Natural killer cell (primary cell): Measurements from ENCODE around the gene THEMIS. TPM values are rescaled to one million over a fixed set of nuclear protein-coding genes. Genes with fewer than 3 reads are reported as not detected.

ENCODE experiments used
- ATAC-seq, 3 donors: fragments of 150-1000 bp in 2 of 3; fragments of 200-7000 bp in 1 of 3; cut with Tn5 transposase; 1 replicate in 1 of 3; 2 replicates in 2 of 3; pipeline ENCODE4 v1.10.0; 2021; ENCODE audit warnings: mild to moderate bottlenecking in 2 of 3, moderate library complexity in 2 of 3
- DNase-seq, 2 donors: peaks; one replicate each; pipeline versions ENCODE4 v3.0.0 to v3.0.0-alpha.2; 2013 to 2021; ENCODE audit warnings: mixed read lengths in 1 of 2
- H3K27ac ChIP-seq: one replicate; pipeline ENCODE4 v1.5.1; 2013; ENCODE audit warnings: mild to moderate bottlenecking, low read length
- H3K27me3 ChIP-seq: one replicate; pipeline ENCODE4 v1.6.1; 2013; ENCODE audit warnings: low read length; ENCODE audit not compliant: control insufficient read depth, insufficient read depth
- H3K36me3 ChIP-seq: one replicate; pipeline ENCODE4 v1.6.1; 2013; ENCODE audit warnings: low read length; ENCODE audit not compliant: control insufficient read depth, insufficient read depth
- H3K4me1 ChIP-seq: one replicate; pipeline ENCODE4 v1.6.1; 2013; ENCODE audit warnings: low read length; ENCODE audit not compliant: control insufficient read depth, insufficient read depth
- H3K4me3 ChIP-seq: one replicate; pipeline ENCODE4 v1.5.1; 2013; ENCODE audit warnings: low read length
- H3K9me3 ChIP-seq: one replicate; pipeline ENCODE4 v1.6.1; 2013; ENCODE audit warnings: low read length; ENCODE audit not compliant: control insufficient read depth, insufficient read depth
- H3K27ac Mint-ChIP-seq, 2 donors: one replicate each; pipeline ENCODE4 v1.8.0; 2022; ENCODE audit warnings: mild to moderate bottlenecking in 2 of 2, mixed read lengths in 2 of 2, moderate library complexity in 1 of 2
- H3K27me3 Mint-ChIP-seq, 2 donors: one replicate each; pipeline ENCODE4 v1.8.0; 2022; ENCODE audit warnings: low read depth in 2 of 2, mixed read lengths in 2 of 2
- H3K36me3 Mint-ChIP-seq: one replicate; pipeline ENCODE4 v1.8.0; 2022; ENCODE audit warnings: mixed read lengths
- H3K4me1 Mint-ChIP-seq, 2 donors: one replicate each; pipeline ENCODE4 v1.8.0; 2022; ENCODE audit warnings: mixed read lengths in 2 of 2
- H3K4me3 Mint-ChIP-seq: one replicate; pipeline ENCODE4 v1.8.0; 2022; ENCODE audit warnings: mild to moderate bottlenecking, moderate library complexity, mixed read lengths
- H3K9me3 Mint-ChIP-seq, 2 donors: one replicate each; pipeline ENCODE4 v1.8.0; 2022; ENCODE audit warnings: mixed read lengths in 2 of 2
- WGBS: methylation state at CpG from one replicate; pipeline ENCODE4 v1.1.7; 2013; ENCODE audit warnings: missing lambda C conversion rate; ENCODE audit not compliant: insufficient coverage; 5-methylcytosine and 5-hydroxymethylcytosine counted together
- intact Hi-C: fragments of 100-400 bp; cut with micrococcal nuclease; formaldehyde crosslinking; loops from one replicate; pipeline ENCODE4 v1.14.2; 2022
- total RNA-seq, 4 donors: library from RNA; stranded (reverse); fragments of 120-200 nt in 1 of 4; gene quantifications; one replicate each; pipeline versions ENCODE4 v1.2.3 to v1.2.4, GENCODE V29; 2013 to 2022
- TF ChIP-seq, protein P1 (sequence below): fragments of 200-600 bp; IDR thresholded peaks from one replicate; pipeline ENCODE4 v1.8.0; 2022; ENCODE audit warnings: antibody characterized with exemption

Gene THEMIS
- total RNA-seq, 3 donors from 2014 or later (not counting 1 experiment from before 2014, with no cell fraction given), result 0.82 to 11.7 (median 1.7) TPM

GRCh38 chr6:127854009-127854408, 46.8 kb downstream of the THEMIS start:
- H3K27ac Mint-ChIP-seq, result no peak overlapping the region
- DNase-seq, result peak in 1 of 2 donors; percentile 25
- no peaks in the 10 kb centered on the region for H3K9me3 Mint-ChIP-seq
- Histone ChIP-seq H3K27me3 (no peaks in the 10 kb centered on the region), H3K36me3 (no peaks in the 10 kb centered on the region), H3K27ac (no peak overlapping the region), H3K4me3 (no peak overlapping the region), H3K9me3 (no peaks in the 10 kb centered on the region), H3K4me1 (no peaks in the 10 kb centered on the region)
- ATAC-seq, result no peak
- H3K4me3 Mint-ChIP-seq, result no peak overlapping the region
- H3K4me1 Mint-ChIP-seq, result peaks cover 4 to 6% of the 10 kb centered on the region in 2 donors
- WGBS, result 90% methylated on average over 1 of the region's 1 CpG
- intact Hi-C loops, result loop anchor here (10.0 kb wide), 1 partner anchor 121 kb away; no protein-coding TSS in a partner anchor
- peaks cover 0 to 9% of the 10 kb centered on the region in 2 donors for H3K27me3 Mint-ChIP-seq
- no peaks in the 10 kb centered on the region for H3K36me3 Mint-ChIP-seq
- TF ChIP-seq, protein P1, sequence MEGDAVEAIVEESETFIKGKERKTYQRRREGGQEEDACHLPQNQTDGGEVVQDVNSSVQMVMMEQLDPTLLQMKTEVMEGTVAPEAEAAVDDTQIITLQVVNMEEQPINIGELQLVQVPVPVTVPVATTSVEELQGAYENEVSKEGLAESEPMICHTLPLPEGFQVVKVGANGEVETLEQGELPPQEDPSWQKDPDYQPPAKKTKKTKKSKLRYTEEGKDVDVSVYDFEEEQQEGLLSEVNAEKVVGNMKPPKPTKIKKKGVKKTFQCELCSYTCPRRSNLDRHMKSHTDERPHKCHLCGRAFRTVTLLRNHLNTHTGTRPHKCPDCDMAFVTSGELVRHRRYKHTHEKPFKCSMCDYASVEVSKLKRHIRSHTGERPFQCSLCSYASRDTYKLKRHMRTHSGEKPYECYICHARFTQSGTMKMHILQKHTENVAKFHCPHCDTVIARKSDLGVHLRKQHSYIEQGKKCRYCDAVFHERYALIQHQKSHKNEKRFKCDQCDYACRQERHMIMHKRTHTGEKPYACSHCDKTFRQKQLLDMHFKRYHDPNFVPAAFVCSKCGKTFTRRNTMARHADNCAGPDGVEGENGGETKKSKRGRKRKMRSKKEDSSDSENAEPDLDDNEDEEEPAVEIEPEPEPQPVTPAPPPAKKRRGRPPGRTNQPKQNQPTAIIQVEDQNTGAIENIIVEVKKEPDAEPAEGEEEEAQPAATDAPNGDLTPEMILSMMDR, result no peak

DNA sequence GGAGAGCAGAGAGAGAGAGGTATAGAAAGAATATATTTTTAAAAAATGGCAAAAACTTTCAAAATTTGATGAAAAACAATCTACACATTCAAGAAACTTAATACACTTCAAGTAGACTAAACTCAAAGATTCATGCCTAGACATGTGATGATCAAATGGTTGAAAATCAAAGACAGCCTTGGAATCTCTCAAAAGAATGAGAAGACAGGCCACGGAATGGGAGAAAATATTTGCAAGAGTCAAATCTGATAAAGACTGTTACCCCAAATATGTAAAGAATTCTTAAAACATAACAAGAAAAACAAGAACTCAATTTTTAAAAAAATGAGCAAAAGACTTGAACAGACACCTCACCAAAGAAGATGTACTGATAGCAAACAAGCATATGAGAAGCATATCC, 49.7 kb downstream of the THEMIS start:
- Mint-ChIP-seq H3K36me3 (no peaks in the 10 kb centered on the region), H3K4me1 (no peaks in the 10 kb centered on the region), H3K27me3 (peaks cover 0 to 9% of the 10 kb centered on the region in 2 donors), H3K27ac (no peak overlapping the region), H3K9me3 (no peaks in the 10 kb centered on the region), H3K4me3 (no peak overlapping the region)
- Histone ChIP-seq H3K9me3 (no peaks in the 10 kb centered on the region), H3K27me3 (no peaks in the 10 kb centered on the region), H3K27ac (no peak overlapping the region), H3K4me3 (no peak overlapping the region), H3K4me1 (no peaks in the 10 kb centered on the region), H3K36me3 (no peaks in the 10 kb centered on the region)
- DNase-seq, result no peak
- ATAC-seq, result no peak
- TF ChIP-seq, protein P1, result no peak
- WGBS, result no CpG with 5 or more reads among the region's 1 CpG
- intact Hi-C loops, result loop anchor here (10.0 kb wide), 1 partner anchor 124 kb away; no protein-coding TSS in a partner anchor

GRCh38 chr6:127845242-127845641, 55.6 kb downstream of the THEMIS start:
- TF ChIP-seq, protein P1, result no peak
- Histone ChIP-seq H3K9me3 (no peaks in the 10 kb centered on the region), H3K27ac (no peak overlapping the region), H3K4me1 (no peaks in the 10 kb centered on the region), H3K4me3 (no peak overlapping the region), H3K27me3 (no peaks in the 10 kb centered on the region), H3K36me3 (no peaks in the 10 kb centered on the region)
- intact Hi-C loops, result no loop called here
- Mint-ChIP-seq H3K27ac (no peak overlapping the region), H3K9me3 (no peaks in the 10 kb centered on the region), H3K36me3 (no peaks in the 10 kb centered on the region), H3K4me3 (no peak overlapping the region), H3K4me1 (no peaks in the 10 kb centered on the region), H3K27me3 (peaks cover 0 to 2% of the 10 kb centered on the region in 2 donors)
- no peak for ATAC-seq
- WGBS, result 90% methylated on average over 2 of the region's 3 CpGs
- no peak for DNase-seq

DNA sequence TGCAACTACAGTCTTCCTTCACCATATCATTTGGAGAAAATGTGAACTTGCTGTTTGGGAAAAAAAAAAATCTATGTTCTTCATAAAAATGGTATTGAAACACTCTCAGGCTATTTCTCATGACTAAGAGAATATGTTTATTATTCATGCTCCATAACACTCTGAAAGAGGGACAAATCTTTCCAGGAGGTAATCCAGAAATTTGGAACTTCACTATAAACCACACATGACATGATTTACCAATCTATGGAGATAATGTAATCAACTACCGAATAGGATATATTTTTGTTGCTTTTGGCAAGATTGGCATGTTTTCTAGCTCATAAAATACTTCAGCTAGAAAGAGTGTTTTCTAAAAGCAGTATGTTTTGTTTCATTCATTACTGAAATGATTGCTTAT, 56.3 kb downstream of the THEMIS start:
- no CpG with 5 or more reads among the region's 1 CpG for WGBS
- intact Hi-C loops, result no loop called here
- Histone ChIP-seq H3K36me3 (no peaks in the 10 kb centered on the region), H3K27ac (no peak overlapping the region), H3K9me3 (no peaks in the 10 kb centered on the region), H3K4me1 (no peaks in the 10 kb centered on the region), H3K4me3 (no peak overlapping the region), H3K27me3 (no peaks in the 10 kb centered on the region)
- DNase-seq (no peak), ATAC-seq (no peak)
- Mint-ChIP-seq H3K27me3 (no peaks in the 10 kb centered on the region), H3K36me3 (no peaks in the 10 kb centered on the region), H3K9me3 (no peaks in the 10 kb centered on the region), H3K27ac (no peak overlapping the region), H3K4me1 (no peaks in the 10 kb centered on the region), H3K4me3 (no peak overlapping the region)
- TF ChIP-seq, protein P1, result no peak
